HL-60 (cell line): ENCODE measurements around the gene KIZ.

Source experiments
- DNase-seq, 2 experiments: peaks; one replicate each; pipeline ENCODE4 v3.0.0-alpha.2; 2010 to 2020; ENCODE audit warnings: low read depth in 1 of 2, low spot score in 1 of 2
- H3K27ac ChIP-seq: fragments of 250-450 bp; sonication (Bioruptor Pico); replicated peaks from 2 replicates; pipeline ENCODE4 v1.5.1; 2020; ENCODE audit warnings: mild to moderate bottlenecking, moderate library complexity
- H3K27me3 ChIP-seq: fragments of 250-450 bp; sonication (Bioruptor Pico); 2 replicates; pipeline ENCODE4 v1.5.1; 2021; ENCODE audit warnings: mild to moderate bottlenecking, moderate library complexity; ENCODE audit not compliant: insufficient read depth, poor library complexity, severe bottlenecking
- H3K4me3 ChIP-seq: replicated peaks from 2 replicates; pipeline ENCODE4 v1.5.1; 2011; ENCODE audit warnings: mild to moderate bottlenecking, control low read depth, low read length; ENCODE audit not compliant: insufficient read depth
- GABPA ChIP-seq: IDR thresholded peaks from 2 replicates; pipeline ENCODE4 v1.6.1; 2012; ENCODE audit warnings: low read depth
- POLR2AphosphoS5 ChIP-seq: IDR thresholded peaks from 2 replicates; pipeline ENCODE4 v1.6.1; 2012; ENCODE audit warnings: low read depth
- SPI1 ChIP-seq: IDR thresholded peaks from 2 replicates; pipeline ENCODE4 v1.6.1; 2012; ENCODE audit warnings: low read depth, mild to moderate bottlenecking, borderline replicate concordance
- TF ChIP-seq, protein P1 (sequence below): IDR thresholded peaks from one replicate; pipeline ENCODE4 v1.5.1; 2011; ENCODE audit warnings: low read length, control low read depth, inconsistent platforms; ENCODE audit not compliant: insufficient read depth
- TF ChIP-seq, protein P2 (sequence below): IDR thresholded peaks from 2 replicates; pipeline ENCODE4 v1.6.1; 2012; ENCODE audit warnings: low read depth; ENCODE audit not compliant: insufficient replicate concordance

KIZ gene

DNA sequence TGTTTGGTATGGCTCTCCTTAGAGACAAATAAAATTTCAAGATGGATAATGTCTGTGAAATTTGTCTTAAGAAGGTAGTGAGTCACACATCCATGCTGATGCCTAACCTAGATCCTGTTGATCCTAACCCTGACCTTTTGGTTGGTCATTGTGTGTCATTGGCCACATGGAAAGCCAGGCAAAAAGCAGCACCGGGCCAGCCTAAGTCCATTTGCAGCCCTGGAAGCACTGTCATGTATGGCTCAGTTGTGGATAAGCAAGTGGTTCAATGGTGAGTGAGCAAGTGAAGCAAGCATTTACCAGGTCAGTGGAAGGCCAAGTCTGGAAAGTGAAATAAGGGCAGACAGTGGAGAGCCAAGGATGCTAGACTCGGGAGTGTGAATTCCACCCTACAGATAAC lies 165.1 kb downstream of the KIZ start:
- Histone ChIP-seq H3K27ac (no peak overlapping the region), H3K27me3 (no peaks in the 10 kb centered on the region), H3K4me3 (no peak overlapping the region)
- TF ChIP-seq GABPA (no peak), POLR2AphosphoS5 (no peak), SPI1 (no peak)
- TF ChIP-seq, protein P1, sequence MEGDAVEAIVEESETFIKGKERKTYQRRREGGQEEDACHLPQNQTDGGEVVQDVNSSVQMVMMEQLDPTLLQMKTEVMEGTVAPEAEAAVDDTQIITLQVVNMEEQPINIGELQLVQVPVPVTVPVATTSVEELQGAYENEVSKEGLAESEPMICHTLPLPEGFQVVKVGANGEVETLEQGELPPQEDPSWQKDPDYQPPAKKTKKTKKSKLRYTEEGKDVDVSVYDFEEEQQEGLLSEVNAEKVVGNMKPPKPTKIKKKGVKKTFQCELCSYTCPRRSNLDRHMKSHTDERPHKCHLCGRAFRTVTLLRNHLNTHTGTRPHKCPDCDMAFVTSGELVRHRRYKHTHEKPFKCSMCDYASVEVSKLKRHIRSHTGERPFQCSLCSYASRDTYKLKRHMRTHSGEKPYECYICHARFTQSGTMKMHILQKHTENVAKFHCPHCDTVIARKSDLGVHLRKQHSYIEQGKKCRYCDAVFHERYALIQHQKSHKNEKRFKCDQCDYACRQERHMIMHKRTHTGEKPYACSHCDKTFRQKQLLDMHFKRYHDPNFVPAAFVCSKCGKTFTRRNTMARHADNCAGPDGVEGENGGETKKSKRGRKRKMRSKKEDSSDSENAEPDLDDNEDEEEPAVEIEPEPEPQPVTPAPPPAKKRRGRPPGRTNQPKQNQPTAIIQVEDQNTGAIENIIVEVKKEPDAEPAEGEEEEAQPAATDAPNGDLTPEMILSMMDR: no peak
- TF ChIP-seq, protein P2, sequence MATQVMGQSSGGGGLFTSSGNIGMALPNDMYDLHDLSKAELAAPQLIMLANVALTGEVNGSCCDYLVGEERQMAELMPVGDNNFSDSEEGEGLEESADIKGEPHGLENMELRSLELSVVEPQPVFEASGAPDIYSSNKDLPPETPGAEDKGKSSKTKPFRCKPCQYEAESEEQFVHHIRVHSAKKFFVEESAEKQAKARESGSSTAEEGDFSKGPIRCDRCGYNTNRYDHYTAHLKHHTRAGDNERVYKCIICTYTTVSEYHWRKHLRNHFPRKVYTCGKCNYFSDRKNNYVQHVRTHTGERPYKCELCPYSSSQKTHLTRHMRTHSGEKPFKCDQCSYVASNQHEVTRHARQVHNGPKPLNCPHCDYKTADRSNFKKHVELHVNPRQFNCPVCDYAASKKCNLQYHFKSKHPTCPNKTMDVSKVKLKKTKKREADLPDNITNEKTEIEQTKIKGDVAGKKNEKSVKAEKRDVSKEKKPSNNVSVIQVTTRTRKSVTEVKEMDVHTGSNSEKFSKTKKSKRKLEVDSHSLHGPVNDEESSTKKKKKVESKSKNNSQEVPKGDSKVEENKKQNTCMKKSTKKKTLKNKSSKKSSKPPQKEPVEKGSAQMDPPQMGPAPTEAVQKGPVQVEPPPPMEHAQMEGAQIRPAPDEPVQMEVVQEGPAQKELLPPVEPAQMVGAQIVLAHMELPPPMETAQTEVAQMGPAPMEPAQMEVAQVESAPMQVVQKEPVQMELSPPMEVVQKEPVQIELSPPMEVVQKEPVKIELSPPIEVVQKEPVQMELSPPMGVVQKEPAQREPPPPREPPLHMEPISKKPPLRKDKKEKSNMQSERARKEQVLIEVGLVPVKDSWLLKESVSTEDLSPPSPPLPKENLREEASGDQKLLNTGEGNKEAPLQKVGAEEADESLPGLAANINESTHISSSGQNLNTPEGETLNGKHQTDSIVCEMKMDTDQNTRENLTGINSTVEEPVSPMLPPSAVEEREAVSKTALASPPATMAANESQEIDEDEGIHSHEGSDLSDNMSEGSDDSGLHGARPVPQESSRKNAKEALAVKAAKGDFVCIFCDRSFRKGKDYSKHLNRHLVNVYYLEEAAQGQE: no peak
- no peak for DNase-seq

DNA sequence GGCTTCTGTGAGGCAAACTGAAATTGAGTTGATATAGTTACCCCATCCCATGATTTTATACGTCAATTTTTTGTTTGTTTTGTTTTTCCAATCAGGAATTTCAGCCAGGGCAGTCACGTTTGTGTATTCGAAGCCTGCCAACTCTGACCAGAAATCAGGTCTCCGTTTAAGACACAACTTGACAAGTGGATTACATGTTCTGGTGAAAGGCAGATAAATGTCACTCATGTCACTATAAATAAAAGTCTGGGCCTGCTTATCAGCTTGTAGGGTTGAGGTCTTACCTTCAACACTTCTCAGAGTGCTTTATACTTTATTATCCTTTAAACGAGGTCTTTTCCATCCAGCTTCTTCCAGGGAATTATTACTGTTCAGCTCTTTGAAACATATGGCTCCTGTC lies 168.9 kb downstream of the KIZ start:
- no peak for TF ChIP-seq SPI1
- no peak for TF ChIP-seq GABPA
- TF ChIP-seq POLR2AphosphoS5: no peak
- TF ChIP-seq, protein P1: no peak
- TF ChIP-seq, protein P2: no peak

More for the DNA sequence above, 168.9 kb downstream of the KIZ start:
- DNase-seq: no peak
- Histone ChIP-seq H3K4me3 (no peak overlapping the region), H3K27me3 (no peaks in the 10 kb centered on the region), H3K27ac (no peak overlapping the region)
